B cell (primary cell): Measurements from ENCODE around the gene KLHDC7B. TPM values are rescaled to one million over a fixed set of nuclear protein-coding genes. Genes with fewer than 3 reads are reported as not detected.

Experiments used
- ATAC-seq: fragments of 200-7000 bp; cut with Tn5 transposase; one replicate; pipeline ENCODE4 v1.10.0; 2021; ENCODE audit warnings: low read depth, mild to moderate bottlenecking, moderate number of reproducible peaks, moderate library complexity
- CTCF ChIA-PET: fragments of 350-600 bp; sonication (Branson Sonifier 250); formaldehyde crosslinking; loops from one replicate; lab custom pipeline; 2021; ENCODE audit warnings: antibody characterized with exemption, inconsistent platforms; lab: Charles Lee
- POLR2A ChIA-PET: fragments of 350-600 bp; sonication (Branson Sonifier 250); formaldehyde crosslinking; loops from one replicate; lab custom pipeline; 2021; ENCODE audit warnings: antibody characterized with exemption; lab: Charles Lee
- DNase-seq: peaks from one replicate; pipeline ENCODE4 v3.0.0; 2013
- H2AFZ ChIP-seq: 2 replicates; pipeline ENCODE4 v1.6.1; 2012; ENCODE audit warnings: mild to moderate bottlenecking, low read depth, low read length; ENCODE audit not compliant: insufficient read depth, poor library complexity, severe bottlenecking
- H3K27ac ChIP-seq, 2 donors: 1 replicate in 1 of 2; 2 replicates in 1 of 2; pipeline ENCODE4 v1.5.1; 2012 to 2013; ENCODE audit warnings: low read length in 2 of 2, mild to moderate bottlenecking in 2 of 2, moderate library complexity in 1 of 2
- H3K27me3 ChIP-seq, 4 experiments: fragments of 200-600 bp in 1 of 4; sonication (generic) in 1 of 4; replicated peaks in 1 of 4; 1 replicate in 2 of 4; 2 replicates in 2 of 4; pipeline versions ENCODE4 v1.6.1 to v1.7.0; 2013 to 2016; ENCODE audit warnings: low read length in 3 of 4, mild to moderate bottlenecking in 2 of 4, mixed read lengths in 1 of 4, moderate library complexity in 1 of 4; ENCODE audit not compliant: insufficient read depth in 4 of 4, control insufficient read depth in 3 of 4; ENCODE audit errors: control extremely low read depth in 1 of 4
- H3K36me3 ChIP-seq, 2 experiments: replicated peaks in 1 of 2; 1 replicate in 1 of 2; 2 replicates in 1 of 2; pipeline versions ENCODE4 v1.6.1 to v1.7.1; 2013; ENCODE audit warnings: low read length in 1 of 2; ENCODE audit not compliant: insufficient read depth in 2 of 2, control insufficient read depth in 1 of 2; ENCODE audit errors: control extremely low read depth in 1 of 2, extremely low read depth in 1 of 2
- H3K4me1 ChIP-seq, 2 donors: fragments of 200-600 bp in 1 of 2; sonication (generic) in 1 of 2; 1 replicate in 1 of 2; 2 replicates in 1 of 2; pipeline versions ENCODE4 v1.5.1 to v1.6.1; 2013 to 2017; ENCODE audit warnings: low read length in 2 of 2; ENCODE audit not compliant: control insufficient read depth in 2 of 2, insufficient read depth in 2 of 2
- H3K4me2 ChIP-seq: replicated peaks from 2 replicates; pipeline ENCODE3; 2012; ENCODE audit warnings: mild to moderate bottlenecking, low read depth, low read length; ENCODE audit not compliant: poor library complexity, severe bottlenecking
- H3K4me3 ChIP-seq, 5 experiments: fragments of 200-600 bp in 1 of 5; sonication (generic) in 1 of 5; 1 replicate in 3 of 5; 2 replicates in 2 of 5; pipeline versions ENCODE4 v1.5.1 to v1.7.0; 2011 to 2016; ENCODE audit warnings: low read length in 4 of 5, mild to moderate bottlenecking in 4 of 5, low read depth in 2 of 5, control low read depth in 1 of 5, moderate library complexity in 1 of 5; ENCODE audit not compliant: insufficient read depth in 1 of 5; ENCODE audit errors: control extremely low read depth in 1 of 5, extremely low read depth in 1 of 5
- H3K79me2 ChIP-seq: fragments of 200-600 bp; sonication (generic); one replicate; pipeline ENCODE4 v1.6.0; 2016; ENCODE audit warnings: low read length; ENCODE audit not compliant: control insufficient read depth, insufficient read depth
- H3K9ac ChIP-seq: fragments of 200-600 bp; sonication (generic); 2 replicates; pipeline ENCODE4 v1.6.1; 2017; ENCODE audit warnings: mild to moderate bottlenecking, low read length, moderate library complexity
- H3K9me3 ChIP-seq, 3 donors: one replicate each; pipeline versions ENCODE4 v1.6.1 to v1.7.1; 2013; ENCODE audit warnings: low read length in 2 of 3; ENCODE audit not compliant: control insufficient read depth in 2 of 3, insufficient read depth in 1 of 3; ENCODE audit errors: control extremely low read depth in 1 of 3
- H4K20me1 ChIP-seq: 2 replicates; pipeline ENCODE4 v1.6.0; 2012; ENCODE audit warnings: mild to moderate bottlenecking, low read length; ENCODE audit not compliant: insufficient read depth, control insufficient read depth, poor library complexity, severe bottlenecking
- H3K27ac Mint-ChIP-seq: one replicate; pipeline ENCODE4 v1.8.0; 2021; ENCODE audit warnings: mixed read lengths
- H3K27me3 Mint-ChIP-seq: one replicate; pipeline ENCODE4 v1.8.0; 2021; ENCODE audit warnings: mixed read lengths
- H3K4me1 Mint-ChIP-seq: one replicate; pipeline ENCODE4 v1.8.0; 2021; ENCODE audit warnings: mixed read lengths
- H3K4me3 Mint-ChIP-seq: one replicate; pipeline ENCODE4 v1.8.0; 2021; ENCODE audit warnings: mixed read lengths
- H3K9me3 Mint-ChIP-seq: one replicate; pipeline ENCODE4 v1.8.0; 2022; ENCODE audit warnings: mixed read lengths; ENCODE audit not compliant: insufficient read depth
- EZH2 ChIP-seq: IDR thresholded peaks from 2 replicates; pipeline ENCODE4 v1.6.1; 2012; ENCODE audit warnings: borderline replicate concordance, low read depth, mild to moderate bottlenecking, moderate library complexity, low read length; ENCODE audit not compliant: insufficient read depth, poor library complexity, severe bottlenecking
- WGBS: methylation state at CpG from one replicate; pipeline ENCODE4 v1.1.5; 2013; ENCODE audit warnings: missing lambda C conversion rate; ENCODE audit not compliant: insufficient coverage; 5-methylcytosine and 5-hydroxymethylcytosine counted together
- intact Hi-C: fragments of 100-400 bp; cut with micrococcal nuclease; formaldehyde crosslinking; loops from one replicate; pipeline ENCODE4 v1.10.0; 2022
- polyA plus RNA-seq: library from polyadenylated mRNA; depleted of rRNA; stranded (reverse); fragments of >200 nt; gene quantifications from 2 replicates; pipeline ENCODE4 v1.2.3, GENCODE V29; 2012
- total RNA-seq, 2 donors: library from RNA; stranded (reverse); fragments of 120-200 nt in 1 of 2; gene quantifications; 1 replicate in 1 of 2; 2 replicates in 1 of 2; pipeline versions ENCODE4 v1.2.3 to v1.2.4, GENCODE V29; 2013 to 2022
- TF ChIP-seq, protein P1 (sequence below): fragments of 200-600 bp; IDR thresholded peaks from one replicate; pipeline ENCODE4 v1.8.0; 2022; ENCODE audit warnings: antibody characterized with exemption, mild to moderate bottlenecking

The KLHDC7B gene
- total and polyA plus RNA-seq, 2 donors (not counting 1 experiment from before 2014, with no cell fraction given): 1.8 to 6.2 TPM

DNA sequence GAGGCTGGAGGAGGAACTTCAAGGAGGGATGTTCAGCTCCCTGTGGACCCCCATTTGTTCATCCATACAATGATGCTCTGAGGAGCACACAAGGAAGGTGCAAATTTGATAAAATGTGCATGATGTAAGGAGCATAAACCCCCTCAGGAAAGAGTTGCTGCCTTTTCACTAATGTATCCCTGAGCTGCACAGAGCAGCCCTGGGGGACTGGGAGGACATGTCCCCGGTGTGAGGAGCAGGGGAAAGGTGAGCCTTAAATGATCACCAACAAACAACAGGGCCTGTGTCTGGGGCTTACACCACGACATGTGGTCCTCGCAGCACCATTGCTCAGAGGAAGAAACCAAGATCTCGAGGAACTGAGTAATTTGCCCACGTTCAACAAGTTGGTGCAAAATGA, 51.4 kb downstream of the KLHDC7B start:
- no peaks in the 10 kb centered on the region for H3K36me3 ChIP-seq
- TF ChIP-seq, protein P1, sequence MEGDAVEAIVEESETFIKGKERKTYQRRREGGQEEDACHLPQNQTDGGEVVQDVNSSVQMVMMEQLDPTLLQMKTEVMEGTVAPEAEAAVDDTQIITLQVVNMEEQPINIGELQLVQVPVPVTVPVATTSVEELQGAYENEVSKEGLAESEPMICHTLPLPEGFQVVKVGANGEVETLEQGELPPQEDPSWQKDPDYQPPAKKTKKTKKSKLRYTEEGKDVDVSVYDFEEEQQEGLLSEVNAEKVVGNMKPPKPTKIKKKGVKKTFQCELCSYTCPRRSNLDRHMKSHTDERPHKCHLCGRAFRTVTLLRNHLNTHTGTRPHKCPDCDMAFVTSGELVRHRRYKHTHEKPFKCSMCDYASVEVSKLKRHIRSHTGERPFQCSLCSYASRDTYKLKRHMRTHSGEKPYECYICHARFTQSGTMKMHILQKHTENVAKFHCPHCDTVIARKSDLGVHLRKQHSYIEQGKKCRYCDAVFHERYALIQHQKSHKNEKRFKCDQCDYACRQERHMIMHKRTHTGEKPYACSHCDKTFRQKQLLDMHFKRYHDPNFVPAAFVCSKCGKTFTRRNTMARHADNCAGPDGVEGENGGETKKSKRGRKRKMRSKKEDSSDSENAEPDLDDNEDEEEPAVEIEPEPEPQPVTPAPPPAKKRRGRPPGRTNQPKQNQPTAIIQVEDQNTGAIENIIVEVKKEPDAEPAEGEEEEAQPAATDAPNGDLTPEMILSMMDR: no peak
- TF ChIP-seq EZH2: no peak
- ATAC-seq (no peak), DNase-seq (no peak)
- no peaks in the 10 kb centered on the region for H4K20me1 ChIP-seq
- ChIA-PET POLR2A (no interaction called here), CTCF (no interaction called here)
- no peak overlapping the region for H2AFZ ChIP-seq
- H3K9ac ChIP-seq: no peak overlapping the region
- no peak overlapping the region for H3K4me2 ChIP-seq
- intact Hi-C loops: no loop called here
- H3K4me1 ChIP-seq: peaks cover 6 to 7% of the 10 kb centered on the region in 2 donors
- H3K9me3 ChIP-seq: peaks cover 0 to 10% (median 0%) of the 10 kb centered on the region in 3 donors
- Mint-ChIP-seq H3K9me3 (no peaks in the 10 kb centered on the region), H3K4me1 (peaks cover 10% of the 10 kb centered on the region), H3K4me3 (no peak overlapping the region), H3K27me3 (peaks cover 17% of the 10 kb centered on the region), H3K27ac (no peak overlapping the region)
- H3K4me3 ChIP-seq: no peak overlapping the region
- H3K27me3 ChIP-seq: peaks cover 0 to 34% (median 14%) of the 10 kb centered on the region in 4 experiments
- H3K79me2 ChIP-seq: no peaks in the 10 kb centered on the region
- H3K27ac ChIP-seq: no peak overlapping the region
- WGBS: 95% methylated on average over 4 of the region's 5 CpGs

DNA sequence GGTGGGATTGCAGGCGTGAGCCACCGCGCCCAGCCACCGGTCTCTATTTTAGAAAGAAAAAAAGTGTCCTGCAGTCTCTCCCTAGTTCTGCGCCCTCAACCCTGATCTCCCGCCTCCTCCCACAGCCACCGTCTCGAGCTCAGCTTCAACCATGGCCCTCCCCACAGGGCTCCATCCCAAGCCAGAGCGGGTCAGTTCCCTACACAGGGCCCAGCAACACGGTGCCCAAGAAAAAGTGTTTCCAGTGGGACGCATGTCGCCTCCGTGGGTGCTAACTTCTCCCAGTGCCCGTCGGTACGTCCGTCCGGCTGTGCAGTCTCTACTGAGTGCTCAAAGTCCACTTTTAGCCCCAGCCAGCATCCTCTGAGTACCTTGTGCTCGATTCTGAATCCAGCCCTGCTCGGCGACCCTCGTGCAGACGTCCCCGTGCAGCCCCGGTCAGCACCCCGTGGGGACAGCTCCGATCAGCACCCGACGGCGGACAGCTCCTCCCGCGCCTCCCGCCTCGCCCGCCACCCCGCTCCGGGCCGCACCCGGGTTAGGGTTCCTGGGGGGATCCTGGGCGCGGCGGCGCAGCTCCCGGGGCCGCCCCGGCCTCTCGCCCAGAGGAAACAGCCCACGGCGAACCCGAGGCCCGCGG, 54.2 kb downstream of the KLHDC7B start:
- no peaks in the 10 kb centered on the region for H3K36me3 ChIP-seq
- ChIA-PET POLR2A (no interaction called here), CTCF (interaction anchor here (0.7 kb wide), 1 partner anchor 64 kb away, joined by 3 read pairs; no protein-coding TSS in a partner anchor)
- H3K4me1 Mint-ChIP-seq: peaks cover 12% of the 10 kb centered on the region
- WGBS: 14% methylated on average over 50 of the region's 52 CpGs
- H3K4me1 ChIP-seq: peaks cover 7 to 9% of the 10 kb centered on the region in 2 donors
- H3K4me2 ChIP-seq: peak overlapping the region; percentile 66
- H2AFZ ChIP-seq: no peak overlapping the region
- H3K27ac Mint-ChIP-seq: no peak overlapping the region
- intact Hi-C loops: no loop called here
- H3K4me3 ChIP-seq: no peak overlapping the region
- peaks cover 28% of the 10 kb centered on the region for H3K27me3 Mint-ChIP-seq
- no peak overlapping the region for H3K27ac ChIP-seq
- H3K9ac ChIP-seq: no peak overlapping the region
- TF ChIP-seq, protein P1: no peak
- TF ChIP-seq EZH2: no peak
- H3K4me3 Mint-ChIP-seq: peak overlapping the region; percentile 77
- peak; percentile 89 for ATAC-seq
- peaks cover 0 to 10% (median 0%) of the 10 kb centered on the region in 3 donors for H3K9me3 ChIP-seq
- H3K79me2 ChIP-seq: no peaks in the 10 kb centered on the region
- no peaks in the 10 kb centered on the region for H4K20me1 ChIP-seq
- H3K9me3 Mint-ChIP-seq: no peaks in the 10 kb centered on the region
- DNase-seq: peak; percentile 75
- peaks cover 0 to 54% (median 26%) of the 10 kb centered on the region in 4 experiments for H3K27me3 ChIP-seq
